IPS DF 19.7 (cell line): ENCODE measurements around the gene KRTAP10-2.

Experiments used
- DNase-seq: peaks from one replicate; pipeline ENCODE4 v3.0.0-alpha.2; 2013; ENCODE audit warnings: low read depth, low spot score

Gene KRTAP10-2

DNA sequence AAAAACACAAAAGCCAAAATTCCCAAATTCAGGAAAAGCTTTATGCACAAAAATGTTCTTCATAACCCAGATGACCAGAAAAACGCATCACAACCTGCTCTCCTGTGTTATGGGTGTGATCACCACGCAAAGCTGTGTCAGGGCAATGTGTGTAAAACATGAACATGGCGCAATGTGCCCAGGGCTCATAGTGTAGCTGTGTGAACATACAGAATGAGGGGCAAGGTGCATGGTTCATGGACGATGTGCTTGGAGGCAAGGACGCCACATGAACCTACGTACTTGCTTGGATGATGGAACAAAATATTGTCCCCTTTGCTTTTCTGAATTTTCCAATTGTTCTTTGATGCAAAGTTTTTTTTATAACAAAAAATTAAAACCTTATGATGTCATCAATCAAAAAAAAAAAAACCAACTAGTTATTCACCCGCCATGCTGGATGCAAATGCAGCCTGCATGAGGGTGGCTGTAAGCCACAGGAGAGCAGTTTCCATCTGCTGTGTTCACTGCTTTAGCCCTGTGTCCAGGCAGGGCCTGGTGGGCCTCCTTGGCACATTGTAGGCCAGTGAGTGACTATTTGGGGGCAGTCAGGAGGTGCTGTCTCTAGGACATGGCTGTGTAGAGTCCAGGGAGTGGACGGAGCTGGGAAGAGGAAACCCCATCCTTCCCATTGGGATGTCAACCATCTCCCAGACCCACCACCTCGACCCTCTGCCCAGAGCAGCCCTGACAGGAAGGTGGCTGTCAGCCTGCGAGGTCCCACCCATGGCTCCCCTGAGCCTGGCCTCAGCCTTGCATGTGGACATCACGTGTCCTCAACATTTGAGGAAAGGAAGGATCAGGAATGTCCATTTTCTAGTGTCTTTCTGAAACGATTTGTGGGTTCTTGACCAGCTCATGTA lies 25.0 kb downstream of the KRTAP10-2 start:
- DNase-seq, result no peak

DNA sequence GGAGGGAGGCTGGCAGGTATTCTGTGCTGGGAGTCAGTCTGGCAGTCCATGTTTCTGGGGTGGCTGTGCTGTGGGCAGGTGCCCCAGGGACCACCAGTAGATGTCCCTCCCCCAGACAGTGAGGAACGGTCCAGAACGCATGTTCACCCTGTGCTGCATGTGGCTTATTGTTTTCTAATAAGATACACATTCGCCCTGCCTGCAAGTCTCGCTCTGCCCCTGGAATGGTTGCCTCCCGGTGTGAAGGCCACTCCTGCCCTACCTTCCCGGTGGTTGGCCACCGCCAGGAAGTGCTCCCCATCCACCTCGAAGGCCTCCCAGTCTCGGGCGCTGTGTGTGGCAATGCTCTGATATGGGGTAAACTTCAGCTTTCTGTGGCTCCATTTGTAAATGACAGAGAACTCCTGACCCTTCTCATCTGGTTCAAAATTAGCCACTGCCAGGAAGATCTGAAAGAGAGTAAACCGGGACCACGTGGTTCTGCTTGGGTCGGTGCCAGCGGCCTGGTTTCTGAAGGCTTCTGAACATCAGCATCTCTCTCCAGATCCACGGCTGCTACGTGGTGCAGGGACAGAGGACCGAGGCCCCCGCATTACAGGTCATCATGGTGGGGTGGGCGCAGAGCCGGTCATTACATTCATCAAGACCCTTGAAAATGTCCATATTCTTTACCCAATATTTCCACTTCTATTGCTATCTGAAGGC lies 25.8 kb downstream of the KRTAP10-2 start:
- DNase-seq, result no peak

DNA sequence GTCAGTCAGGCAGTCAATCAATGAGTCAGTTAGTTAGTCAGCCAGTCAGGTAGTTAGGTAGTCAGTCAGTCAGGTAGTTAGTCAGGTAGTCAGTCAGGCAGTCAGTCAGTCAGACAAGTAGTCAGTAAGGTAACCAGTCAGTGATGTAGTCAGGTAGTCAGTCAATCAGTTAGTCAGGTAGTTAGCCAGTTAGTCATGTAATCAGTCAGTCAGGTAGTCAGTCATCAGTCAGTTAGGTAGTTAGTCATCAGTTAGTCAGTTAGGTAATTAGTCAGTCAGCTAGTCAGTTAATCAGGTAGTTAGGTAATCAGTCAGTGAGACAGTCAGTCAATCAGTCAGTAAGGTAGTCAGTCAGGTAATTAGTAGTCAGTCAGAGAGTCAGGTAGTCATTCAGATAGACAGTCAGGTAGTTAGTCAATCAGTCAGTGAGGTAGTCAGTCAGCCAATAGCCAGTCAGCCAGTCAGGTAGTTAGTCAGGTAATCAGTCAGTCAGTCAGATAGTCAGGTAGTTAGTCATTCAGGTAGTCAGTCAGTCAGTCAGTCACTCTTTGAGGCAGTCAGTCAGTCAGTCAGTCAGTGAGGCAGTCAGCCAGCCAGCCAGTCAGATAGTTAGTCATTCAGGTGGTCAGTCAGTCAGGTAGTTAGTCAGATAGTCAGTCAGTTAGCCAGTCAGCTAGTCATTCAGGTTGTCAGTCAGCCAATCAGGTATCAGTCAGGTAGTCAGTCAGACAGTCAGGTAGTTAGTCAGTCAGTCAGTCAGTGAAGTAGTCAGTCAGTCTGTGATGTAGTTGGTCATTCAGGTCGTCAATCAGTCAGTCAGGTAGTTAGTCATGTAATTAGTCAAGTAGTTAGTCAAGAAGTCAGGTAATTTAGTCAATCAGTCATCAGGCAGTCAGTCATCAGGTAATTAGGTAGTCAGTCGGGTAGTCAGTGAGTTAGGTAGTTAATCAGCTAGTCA lies 26.6 kb downstream of the KRTAP10-2 start:
- no peak for DNase-seq

DNA sequence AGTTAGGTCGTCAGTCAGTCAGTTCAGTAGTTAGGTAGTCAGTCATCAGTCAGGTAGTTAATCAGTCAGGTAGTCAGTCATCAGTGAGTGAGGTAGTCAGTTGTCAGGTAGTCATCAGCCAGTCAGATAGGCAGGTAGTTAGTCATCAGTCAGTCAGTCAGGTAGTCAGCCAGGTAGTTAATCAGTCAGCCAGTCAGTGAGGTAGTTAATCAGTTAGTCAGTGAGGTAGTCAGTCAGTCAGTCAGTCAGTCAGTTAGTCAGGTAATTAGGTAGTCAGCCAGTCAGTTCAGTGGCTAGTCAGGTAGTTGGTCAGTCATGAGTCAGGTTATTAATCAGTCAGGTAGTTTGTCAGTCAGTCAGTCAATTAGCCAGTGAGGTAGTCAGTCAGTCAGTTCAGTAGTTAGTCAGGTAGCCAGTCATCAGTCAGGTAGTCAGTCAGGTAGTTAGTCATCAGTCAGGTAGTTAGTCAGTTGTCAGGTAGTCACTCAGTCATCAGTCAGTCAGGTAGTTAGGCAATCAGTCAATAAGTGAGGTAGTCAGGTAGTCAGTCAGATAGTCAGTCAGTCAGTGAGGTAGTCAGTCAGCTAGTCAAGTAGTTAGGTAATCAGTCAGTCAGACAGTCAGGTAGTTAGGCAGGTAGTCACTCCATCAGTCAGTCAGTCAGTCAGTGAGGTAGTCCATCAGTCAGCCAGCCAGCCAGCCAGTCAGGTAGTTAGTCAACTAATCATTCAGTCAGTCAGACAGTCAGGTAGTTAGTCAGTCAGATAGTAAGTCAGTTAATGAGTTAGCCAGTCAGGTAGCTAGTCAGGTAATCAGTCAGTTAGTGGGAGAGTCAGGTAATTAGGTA lies 27.5 kb downstream of the KRTAP10-2 start:
- DNase-seq, result no peak

DNA sequence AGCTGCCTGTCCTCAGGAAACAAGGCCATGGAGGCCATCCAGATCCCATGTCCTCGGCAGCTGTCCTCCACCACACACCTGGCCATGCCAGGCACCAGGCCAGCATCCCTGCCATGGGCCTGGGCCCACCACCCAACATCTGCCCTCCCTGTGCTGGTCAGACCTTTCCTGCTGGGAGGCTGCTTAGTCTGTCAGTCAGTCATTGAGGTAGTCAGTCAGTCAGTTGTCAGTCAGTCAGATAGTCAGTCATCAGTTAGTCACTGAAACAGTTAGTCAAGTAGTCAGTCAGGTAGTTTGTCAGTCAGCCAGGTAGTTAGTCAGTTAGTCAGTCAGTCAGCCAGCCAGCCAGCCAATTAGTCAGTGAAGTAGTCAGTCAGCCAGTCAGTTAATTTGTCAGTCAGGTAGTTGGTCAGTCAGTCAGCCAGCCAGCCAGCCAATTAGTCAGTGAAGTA lies 28.5 kb downstream of the KRTAP10-2 start:
- DNase-seq, result no peak

DNA sequence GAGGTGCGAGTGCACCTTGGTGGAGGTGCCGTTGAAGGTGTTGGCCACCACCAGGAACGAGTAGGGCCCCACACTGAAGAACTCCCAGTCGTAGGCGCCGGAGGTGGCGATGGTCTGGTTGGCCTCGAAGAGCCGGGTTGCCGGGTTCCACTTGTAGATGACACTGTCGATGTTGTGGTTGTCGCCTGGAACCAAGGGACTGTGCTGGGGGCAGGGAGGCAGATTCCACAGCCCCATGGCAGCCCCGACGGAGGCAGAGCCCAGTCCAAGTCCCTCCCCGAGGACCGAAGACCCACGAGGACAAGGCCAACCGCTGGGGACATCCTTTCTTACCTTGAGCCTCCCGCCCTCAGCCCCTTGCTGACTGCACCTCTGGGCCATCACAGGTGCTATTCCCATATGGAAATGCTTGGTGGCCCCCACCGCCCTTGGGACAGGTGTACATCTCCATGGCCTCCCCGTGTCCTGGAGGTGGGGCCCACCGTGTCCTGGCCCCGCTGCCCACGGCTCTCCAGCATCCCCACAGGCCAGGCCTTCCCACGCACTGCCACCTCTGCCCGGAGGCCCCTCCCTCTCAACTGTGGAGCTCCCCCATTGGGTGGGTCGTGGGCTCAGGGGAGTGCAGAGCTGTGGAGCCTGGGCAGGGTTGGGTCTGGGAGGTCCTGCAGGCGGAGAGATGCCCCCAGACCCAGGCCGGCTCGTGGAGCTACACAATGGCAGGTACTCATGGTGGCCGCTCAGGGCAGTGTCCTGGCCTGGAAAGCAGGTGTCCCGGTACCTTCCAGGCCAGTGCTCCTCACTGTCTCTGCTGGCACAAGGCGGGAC lies 29.2 kb downstream of the KRTAP10-2 start:
- DNase-seq, result no peak

DNA sequence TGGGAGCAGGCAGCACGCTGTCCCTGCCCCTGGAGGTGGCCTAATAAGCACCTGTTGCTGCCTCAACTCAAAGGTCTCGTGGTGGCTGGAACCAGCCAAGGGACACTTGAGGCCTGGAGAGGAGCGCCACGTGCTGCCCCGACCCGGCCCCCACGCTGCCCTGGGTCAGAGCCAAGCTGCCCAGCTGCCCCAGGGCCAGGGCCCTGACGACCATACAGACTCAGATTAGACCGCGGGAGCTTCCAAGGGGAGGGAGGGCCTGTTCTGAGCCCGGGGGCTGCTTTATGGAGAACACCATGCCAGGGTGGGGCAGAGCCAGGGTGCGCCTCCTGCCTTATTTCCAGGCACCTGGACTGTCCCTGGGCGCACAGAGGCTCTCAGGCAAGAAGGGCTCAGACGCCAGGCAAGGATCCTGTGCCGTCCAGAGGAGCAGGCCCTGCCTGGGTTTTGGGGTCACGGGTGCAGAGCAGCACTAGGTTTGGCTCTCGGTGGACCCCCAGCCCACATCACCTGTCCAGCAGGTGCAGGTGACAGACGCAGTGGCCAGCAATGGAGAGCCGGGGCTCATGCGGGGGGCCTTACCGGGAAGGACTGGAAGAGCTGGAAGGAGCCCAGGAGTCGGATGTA lies 29.9 kb downstream of the KRTAP10-2 start:
- no peak for DNase-seq

DNA sequence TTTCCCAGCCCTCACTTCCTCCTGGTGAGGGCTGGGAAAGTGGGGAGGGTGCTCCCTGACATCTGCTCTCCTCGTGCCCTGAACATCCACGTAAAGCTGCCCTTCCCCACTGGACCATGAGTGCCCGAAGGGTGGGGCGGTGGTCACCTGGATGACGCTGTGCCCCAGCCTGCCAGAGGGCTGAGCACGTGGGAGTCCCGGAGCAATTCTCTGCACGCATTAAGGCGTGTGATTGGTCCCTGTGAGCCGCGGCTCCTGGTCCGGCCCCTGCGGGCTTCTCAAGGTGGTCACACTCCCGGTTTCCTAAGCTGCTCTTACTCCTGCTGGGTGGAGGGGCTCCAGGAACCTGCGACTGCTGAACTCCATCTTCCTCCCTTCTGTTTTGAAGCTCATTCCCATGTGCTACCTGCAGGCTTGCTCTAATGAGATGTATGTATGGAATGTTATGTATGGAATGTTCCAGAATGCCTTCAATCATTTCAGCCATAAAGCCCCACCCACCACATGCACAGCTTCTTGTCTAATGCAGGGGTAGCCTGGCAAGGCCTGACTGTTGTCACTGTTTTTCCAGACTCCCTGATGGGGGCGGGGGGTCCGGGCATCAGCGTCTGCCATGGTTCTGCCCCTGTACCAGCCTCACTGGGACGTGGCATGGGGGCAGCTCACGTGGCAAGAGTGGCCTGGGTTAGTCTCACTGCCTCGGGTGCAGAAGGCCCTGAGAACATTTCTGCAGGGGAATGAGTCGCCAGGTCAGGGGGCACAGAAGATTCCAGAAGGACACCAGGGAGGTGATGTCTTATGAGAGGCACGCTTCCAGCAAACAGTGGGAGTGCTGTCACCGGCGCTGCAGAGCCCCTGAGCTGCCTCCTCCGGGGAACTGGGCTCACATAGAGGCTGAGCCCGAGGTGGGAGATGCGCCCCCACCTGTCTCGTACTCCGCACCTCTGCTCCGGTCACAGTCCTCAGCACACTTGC lies 30.7 kb downstream of the KRTAP10-2 start:
- DNase-seq, result no peak

DNA sequence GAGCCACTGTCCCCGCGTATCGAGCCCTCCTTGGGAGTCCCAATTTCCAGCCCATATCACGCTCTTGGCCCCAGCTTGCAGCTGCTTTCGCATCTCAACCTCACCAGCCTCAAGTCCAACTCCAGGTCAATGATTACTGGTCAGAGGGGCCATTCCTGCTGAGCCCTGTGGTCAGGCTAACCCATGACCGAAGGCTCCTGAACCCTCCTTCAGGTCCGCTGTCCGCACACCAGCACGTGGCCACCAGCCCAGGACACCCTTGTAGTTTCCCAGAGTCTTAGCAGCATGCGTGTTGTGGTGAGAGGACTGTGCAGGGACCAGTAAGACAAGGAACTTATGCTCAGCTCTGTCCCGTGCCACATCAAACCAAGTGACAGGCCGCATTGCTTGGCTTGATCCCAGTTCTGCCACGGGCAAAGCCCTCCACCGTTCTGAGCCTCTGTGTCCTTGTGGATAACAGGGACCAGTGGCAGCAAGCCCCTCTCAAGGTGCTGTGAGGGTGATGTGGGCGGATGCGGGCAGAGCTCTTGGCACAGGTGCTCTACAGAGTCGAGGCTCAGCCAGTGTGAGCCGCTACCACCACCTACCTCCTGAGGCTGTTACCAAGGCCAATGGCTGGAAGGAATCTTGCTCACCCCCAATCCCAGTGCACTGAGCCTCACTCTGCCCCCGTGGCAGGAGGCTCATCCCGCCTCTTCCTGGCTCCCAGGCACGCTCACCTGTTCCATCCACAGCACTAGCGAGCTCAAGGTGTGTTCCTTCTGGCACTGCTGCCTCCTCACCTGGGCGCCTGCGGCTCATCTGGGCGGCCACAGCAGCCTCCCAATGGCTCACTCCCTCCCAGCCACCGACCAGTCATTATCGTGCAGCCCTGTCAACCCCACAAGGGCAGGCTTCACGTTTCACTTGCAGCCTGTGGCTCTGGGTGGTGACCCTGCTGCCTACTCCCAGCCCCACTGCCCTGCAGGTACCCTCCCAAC lies 31.7 kb downstream of the KRTAP10-2 start:
- no peak for DNase-seq

DNA sequence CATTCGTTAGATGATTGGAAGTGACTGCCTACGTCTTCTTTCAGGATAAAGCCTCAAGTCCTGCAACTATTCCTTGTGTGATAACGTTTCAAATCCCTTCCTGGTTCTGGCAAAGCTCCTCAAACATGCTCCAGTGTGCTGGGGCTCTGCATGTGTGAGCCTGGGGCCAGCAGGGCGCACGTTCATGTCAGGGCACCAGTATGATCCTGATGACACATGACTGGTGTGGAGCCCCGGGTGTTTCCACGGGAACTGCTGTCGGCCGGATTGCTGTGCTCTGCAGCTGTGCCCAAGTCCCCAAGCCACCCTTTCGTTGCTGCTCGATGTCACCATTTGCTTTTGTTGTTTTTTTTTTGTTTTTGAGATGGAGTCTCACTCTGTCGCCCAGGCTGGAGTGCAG lies 32.6 kb downstream of the KRTAP10-2 start:
- DNase-seq, result no peak

DNA sequence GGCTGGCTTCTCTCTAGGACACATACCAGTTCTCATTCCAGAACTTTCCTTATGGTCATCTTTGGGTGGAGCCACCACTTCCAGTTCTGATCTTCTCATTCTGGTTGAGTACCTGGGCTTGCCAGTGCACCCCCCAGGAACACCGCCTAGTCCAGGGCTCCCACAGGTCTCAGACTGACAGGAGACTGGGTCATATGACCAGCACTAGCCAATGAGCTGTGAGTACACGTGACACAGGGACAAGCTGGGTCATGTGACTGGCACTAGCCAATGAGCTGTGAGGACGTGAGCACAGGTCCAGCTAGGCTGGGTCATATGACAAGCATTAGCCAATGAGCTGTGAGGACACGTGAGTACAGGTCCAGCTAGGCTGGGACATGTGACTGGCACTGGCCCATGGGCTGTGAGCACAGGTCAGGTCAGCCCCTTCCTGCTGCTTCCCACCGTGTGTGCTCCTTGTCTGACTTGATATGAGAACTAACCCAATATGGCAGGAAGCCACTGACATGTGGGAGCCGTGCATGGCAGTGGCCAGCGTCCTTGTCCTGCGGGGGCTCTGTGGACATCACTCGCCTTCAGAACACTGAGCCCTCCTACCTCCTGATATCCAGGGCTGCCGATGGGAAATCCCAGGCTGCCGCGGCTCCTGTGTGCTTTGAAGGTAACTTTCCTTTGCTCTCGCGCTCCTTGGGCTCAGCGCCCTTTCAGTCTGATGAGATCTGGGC lies 34.0 kb downstream of the KRTAP10-2 start:
- DNase-seq, result peak; percentile 59

DNA sequence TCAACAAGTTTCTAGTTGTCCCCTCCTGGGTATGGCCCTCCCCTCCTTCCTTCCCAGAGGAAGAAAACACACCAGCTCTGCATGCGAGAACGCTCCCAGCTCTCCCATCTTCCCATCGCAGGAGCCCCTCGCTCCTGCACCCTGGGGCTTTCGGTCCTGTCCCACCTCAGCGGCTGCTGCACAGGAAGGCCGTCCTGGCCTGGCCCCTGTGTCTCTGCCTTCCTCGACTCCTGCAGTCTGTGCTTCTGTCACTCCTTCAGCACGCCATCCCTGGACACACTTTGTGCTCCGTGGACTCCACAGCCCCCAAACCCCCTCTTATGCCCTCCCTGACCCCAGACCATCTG lies 34.5 kb downstream of the KRTAP10-2 start:
- DNase-seq, result no peak

DNA sequence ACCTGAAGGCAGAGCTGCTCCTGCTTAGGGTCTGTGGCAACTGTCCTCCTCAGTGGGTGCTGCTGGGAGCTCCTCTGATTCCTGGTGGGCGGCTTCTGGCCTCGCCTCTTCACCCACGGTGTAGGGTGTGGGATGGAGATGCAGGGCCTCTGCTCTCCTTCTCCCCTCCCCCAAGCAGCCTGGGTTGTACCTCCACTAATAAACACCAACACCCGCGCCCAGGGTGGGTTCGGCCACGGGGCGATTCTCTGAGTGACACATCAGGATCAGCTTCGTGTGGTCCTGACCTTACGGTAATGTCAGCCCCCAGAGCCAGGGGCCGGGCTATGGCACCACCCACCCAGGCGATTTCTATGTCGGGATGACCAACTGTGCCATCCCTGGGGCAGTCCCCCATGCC lies 35.0 kb downstream of the KRTAP10-2 start:
- DNase-seq, result no peak

DNA sequence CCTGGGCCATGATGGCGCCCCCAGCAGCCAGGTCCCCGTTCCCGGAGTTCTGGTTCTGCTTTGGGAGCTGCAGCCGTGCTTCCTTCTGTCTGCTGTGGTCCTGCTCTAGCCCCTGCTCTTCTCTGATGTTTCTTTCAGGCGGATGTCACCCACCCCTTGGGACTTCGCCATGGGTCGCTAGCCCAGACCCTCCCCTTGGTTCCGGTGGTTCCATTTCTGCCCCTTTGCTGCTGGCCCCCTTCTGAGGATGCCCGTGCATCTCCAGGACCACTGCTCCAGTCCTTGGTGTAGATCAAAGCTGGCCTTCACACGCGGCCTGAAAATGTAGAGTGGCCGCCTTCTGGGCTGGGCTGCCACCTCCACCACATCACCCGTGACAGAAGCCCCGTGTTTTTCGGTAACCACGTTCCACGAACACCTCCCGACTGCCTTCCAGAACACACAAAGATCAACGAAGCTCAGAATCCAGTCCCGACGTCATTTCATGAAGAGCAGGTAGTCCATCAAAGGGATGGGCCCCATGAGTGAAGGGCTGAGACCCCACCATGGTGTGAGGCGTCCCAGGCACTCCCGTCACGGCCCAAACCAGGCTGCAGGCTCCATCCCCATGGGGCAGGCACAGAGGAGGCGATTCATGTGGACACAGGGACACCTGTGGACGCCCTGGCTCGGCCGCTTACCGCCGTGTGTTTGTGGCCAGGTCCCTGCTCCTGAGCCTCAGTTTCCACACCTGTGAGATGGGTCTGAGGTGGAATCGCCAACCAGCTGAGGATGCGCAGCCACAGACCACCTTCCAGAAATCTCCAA lies 35.7 kb downstream of the KRTAP10-2 start:
- no peak for DNase-seq

DNA sequence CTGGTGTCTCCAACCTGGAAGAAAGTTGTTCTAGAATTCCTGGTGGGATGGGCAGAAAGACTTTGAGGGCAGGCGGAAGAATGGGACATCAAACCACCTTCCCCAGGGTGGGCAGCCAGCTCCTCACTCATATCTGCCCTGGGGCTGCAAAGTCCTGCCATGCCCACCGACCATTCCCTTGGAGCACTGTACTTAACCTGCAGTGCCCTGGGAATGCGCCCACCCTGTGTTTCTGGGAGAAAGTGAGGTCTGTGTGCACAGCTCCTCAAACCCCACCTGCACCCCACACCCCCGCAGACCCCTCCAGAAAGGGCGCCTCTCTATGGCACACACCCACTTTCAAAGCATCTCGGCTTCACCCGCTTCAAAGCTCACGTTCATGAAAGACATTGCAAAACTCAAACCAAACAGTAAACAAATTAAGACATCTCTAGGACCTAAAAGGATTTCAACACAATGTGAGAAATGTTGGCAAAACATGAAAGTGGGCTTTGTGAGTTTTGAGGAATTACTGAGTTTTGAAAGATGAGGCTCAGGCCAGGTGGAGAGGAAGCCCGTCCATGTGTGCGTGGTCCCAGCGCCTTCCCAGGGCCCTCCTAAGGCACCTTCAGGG lies 36.5 kb downstream of the KRTAP10-2 start:
- DNase-seq, result no peak
